ENCODE data around the gene RCAN2. TPM values are rescaled to one million over a fixed set of nuclear protein-coding genes. Genes with fewer than 3 reads are reported as not detected.

The RCAN2 gene
- total and polyA plus RNA-seq, 7 donors = 2.6 to 108 (median 20.0) TPM

GRCh38 chr6:46507426-46507825, 16.2 kb upstream of the RCAN2 start:
- no peaks in the 10 kb centered on the region for H3K27me3 ChIP-seq (ENCODE audit: insufficient read depth in 3 of 3, low read length in 2 of 3)
- H3K36me3 ChIP-seq (ENCODE audit: insufficient read depth in 1 of 2, low read depth in 1 of 2) = no peaks in the 10 kb centered on the region
- no peaks in the 10 kb centered on the region for H3K9me3 ChIP-seq
- H3K27ac ChIP-seq = no peak overlapping the region
- peaks cover 29% of the 10 kb centered on the region for H3K4me1 ChIP-seq
- ATAC-seq = no peak
- no peak for DNase-seq
- TF ChIP-seq CTCF (IDR thresholded peaks at IDR 0.05) = no peak
- intact Hi-C loops (cut with DNase I) = no loop called here
- H3K4me3 ChIP-seq = no peak overlapping the region

- Histone ChIP-seq H3K4me3 (no peak overlapping the region), H3K27me3 (ENCODE audit: insufficient read depth in 3 of 3, low read length in 2 of 3) (no peaks in the 10 kb centered on the region), H3K27ac (peak overlapping the region; percentile 60), H3K36me3 (ENCODE audit: insufficient read depth in 1 of 2, low read depth in 1 of 2) (no peaks in the 10 kb centered on the region), H3K4me1 (peaks cover 34% of the 10 kb centered on the region), H3K9me3 (no peaks in the 10 kb centered on the region)
- 42 to 63% (median 50%) methylated on average over 7 of the region's 7 CpGs for WGBS, 3 donors
- peak; percentile 16 to 57 for DNase-seq
- TF ChIP-seq CTCF (IDR thresholded peaks at IDR 0.05) = no peak
- peak; percentile 45 to 84 (median 82) for ATAC-seq
- intact Hi-C loops (cut with DNase I) = no loop called here
Observed at GRCh38 chr6:46505693-46506512, 14.7 kb upstream of the RCAN2 start.

GRCh38 chr6:46504242-46504641, 13.0 kb upstream of the RCAN2 start:
- intact Hi-C loops (cut with DNase I) = no loop called here
- no peak for TF ChIP-seq CTCF (IDR thresholded peaks at IDR 0.05)
- Histone ChIP-seq H3K4me3 (no peak overlapping the region), H3K9me3 (no peaks in the 10 kb centered on the region), H3K36me3 (ENCODE audit: insufficient read depth in 1 of 2, low read depth in 1 of 2) (no peaks in the 10 kb centered on the region), H3K27me3 (ENCODE audit: insufficient read depth in 3 of 3, low read length in 2 of 3) (no peaks in the 10 kb centered on the region), H3K27ac (no peak overlapping the region), H3K4me1 (peaks cover 20% of the 10 kb centered on the region)
- DNase-seq (no peak), ATAC-seq (no peak)

GRCh38 chr6:46502486-46503119, 11.4 kb upstream of the RCAN2 start:
- 26 to 58% (median 39%) methylated on average over 2 of the region's 2 CpGs for WGBS, 3 donors
- ATAC-seq (peak in 1 of 4 donors; percentile 59), DNase-seq (peak in 1 of 2 donors; percentile 60)
- H3K27me3 ChIP-seq (ENCODE audit: insufficient read depth in 3 of 3, low read length in 2 of 3) = no peaks in the 10 kb centered on the region
- TF ChIP-seq CTCF (IDR thresholded peaks at IDR 0.05) = no peak
- no peaks in the 10 kb centered on the region for H3K36me3 ChIP-seq (ENCODE audit: insufficient read depth in 1 of 2, low read depth in 1 of 2)
- no peak overlapping the region for H3K4me3 ChIP-seq
- H3K4me1 ChIP-seq = peaks cover 12% of the 10 kb centered on the region
- H3K27ac ChIP-seq = no peak overlapping the region
- intact Hi-C loops (cut with DNase I) = no loop called here
- H3K9me3 ChIP-seq = no peaks in the 10 kb centered on the region

All from psoas muscle (tissue), 8 donors.